ENCODE measurements around the gene SALL3. TPM values are rescaled to one million over a fixed set of nuclear protein-coding genes. Genes with fewer than 3 reads are reported as not detected.

Gene SALL3
- total and polyA plus RNA-seq, 2 of the 8 experiments (the other 6 are each of a cell fraction or from before 2014, with no cell fraction given) = 10.5 to 46.4 TPM

DNA sequence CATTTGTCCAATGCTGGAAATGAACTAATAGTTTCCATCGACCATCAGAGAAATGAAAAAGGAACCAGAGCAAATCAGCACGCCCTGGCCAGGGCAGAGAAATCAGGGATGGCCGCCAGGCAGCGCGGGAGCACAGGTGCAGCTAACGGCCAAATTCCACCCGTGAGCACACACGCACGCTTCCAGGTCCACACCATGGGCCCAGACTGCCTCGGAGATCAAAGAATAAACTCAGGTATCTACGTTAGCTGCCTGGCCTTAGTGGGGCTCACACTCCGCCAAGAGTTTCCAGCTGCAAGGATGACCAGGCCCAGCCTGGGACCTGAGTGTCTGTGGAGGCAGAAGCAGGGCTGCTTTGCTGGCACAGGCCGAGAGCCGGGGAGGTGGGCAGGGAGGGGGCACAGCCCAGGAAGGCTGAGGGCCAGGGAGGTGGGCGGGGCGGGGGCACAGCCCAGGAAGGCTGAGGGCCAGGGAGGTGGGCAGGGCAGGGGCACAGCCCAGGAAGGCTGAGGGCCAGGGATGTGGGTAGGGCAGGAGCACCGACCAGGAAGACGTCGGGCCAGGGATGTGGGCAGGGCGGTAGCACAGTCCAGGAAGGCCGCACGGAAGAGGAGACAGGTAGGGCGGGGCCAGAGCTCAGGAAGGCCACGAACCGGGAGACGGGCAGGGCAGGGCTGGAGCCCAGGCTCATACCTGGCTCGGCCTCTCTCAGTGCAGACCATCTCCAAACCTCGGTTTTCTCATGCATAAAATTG, 43.2 kb upstream of the SALL3 start:
- Histone ChIP-seq H3K23me2 (ENCODE audit: low read depth, low read length) (no peaks in the 10 kb centered on the region), H3K36me3 (ENCODE audit: control insufficient read depth in 2 of 4, insufficient read depth in 4 of 4, low read length in 3 of 4) (no peaks in the 10 kb centered on the region), H3K14ac (ENCODE audit: insufficient read length) (no peak overlapping the region), H4K5ac (ENCODE audit: insufficient read length, low read depth, low read length) (no peak overlapping the region), H3K23ac (ENCODE audit: insufficient read length) (no peak overlapping the region), H3K18ac (ENCODE audit: extremely low read depth, low read length) (no peak overlapping the region), H3K79me1 (ENCODE audit: low read depth, low read length) (no peaks in the 10 kb centered on the region), H2BK120ac (replicated peaks; ENCODE audit: low read depth, low read length) (no peak overlapping the region), H3K4me2 (ENCODE audit: insufficient read depth in 1 of 2, low read depth in 2 of 2, low read length in 2 of 2) (no peak overlapping the region), H3K4ac (replicated peaks; ENCODE audit: insufficient read length, low read depth, low read length) (no peak overlapping the region), H4K91ac (replicated peaks; ENCODE audit: insufficient read length, low read length) (no peak overlapping the region), H4K20me1 (replicated peaks in 1 of 2; ENCODE audit: control insufficient read depth in 1 of 2, insufficient read depth in 2 of 2, low read length in 2 of 2) (no peaks in the 10 kb centered on the region), H3K56ac (replicated peaks; ENCODE audit: insufficient read length, low read depth, low read length) (no peak overlapping the region), H2BK5ac (ENCODE audit: low read depth, low read length) (no peak overlapping the region), H3K4me1 (replicated peaks in 1 of 4; ENCODE audit: control insufficient read depth in 3 of 4, insufficient read depth in 4 of 4, low read length in 3 of 4) (peaks cover 0 to 2% (median 0%) of the 10 kb centered on the region in 4 experiments; a peak in 2 of 7 replicates), H3K27me3 (replicated peaks in 1 of 4; ENCODE audit: control insufficient read depth in 3 of 4, extremely low read depth in 1 of 4, insufficient read depth in 3 of 4, low read length in 3 of 4) (no peaks in the 10 kb centered on the region), H3K27ac (ENCODE audit: low read depth, low read length) (no peak overlapping the region), H2BK15ac (ENCODE audit: low read length) (no peak overlapping the region), H2AFZ (ENCODE audit: low read length) (no peak overlapping the region), H3K4me3 (ENCODE audit: extremely low read depth in 1 of 4, insufficient read depth in 2 of 4, low read depth in 3 of 4, low read length in 4 of 4) (no peak overlapping the region), H2BK20ac (ENCODE audit: low read length) (no peak overlapping the region), H4K8ac (ENCODE audit: extremely low read depth, insufficient read depth, low read length) (no peak overlapping the region), H3K9me3 (ENCODE audit: insufficient read depth in 2 of 2, low read depth in 1 of 2, low read length in 1 of 2) (no peaks in the 10 kb centered on the region), H3K9ac (replicated peaks in 1 of 4; ENCODE audit: extremely low read depth in 1 of 4, low read depth in 3 of 4, low read length in 3 of 4) (no peak overlapping the region), H2BK12ac (ENCODE audit: low read depth, low read length) (no peak overlapping the region), H3K79me2 (ENCODE audit: control insufficient read depth in 1 of 2, insufficient read depth in 2 of 2, low read length in 2 of 2) (no peaks in the 10 kb centered on the region), H2AK5ac (ENCODE audit: low read depth, low read length) (no peak overlapping the region)
- POLR2A ChIA-PET (ENCODE audit: partially characterized antibody) = no interaction called here
- TF ChIP-seq SUZ12 (IDR thresholded peaks at IDR 0.05; ENCODE audit: low read length) = no peak
- TF ChIP-seq EP300 (IDR thresholded peaks at IDR 0.05; ENCODE audit: borderline replicate concordance in 1 of 2, low read depth in 2 of 2, low read length in 2 of 2) = peak in 1 of 2 experiments; percentile 44; a peak in 1 of 3 replicates
- CTCF ChIA-PET (ENCODE audit: partially characterized antibody) = interaction anchor here (1.0 to 1.5 kb wide), 4 partner anchors 36 to 61 kb away, joined by 3 to 6 read pairs (median 4); no protein-coding TSS in a partner anchor
- FAIRE-seq (no peak), DNase-seq (ENCODE audit: low read depth in 1 of 2, low spot score in 2 of 2) (no peak)
- 92% methylated on average over 24 of the region's 28 CpGs; no CpG with 5 or more reads in 1 of the 2 experiments for WGBS, 2 experiments (ENCODE audit: extremely low coverage in 1 of 2, insufficient coverage in 1 of 2, insufficient read length in 1 of 2, insufficient replicate concordance in 2 of 2, low coverage in 1 of 2, low lambda C conversion rate in 2 of 2, missing lambda C conversion rate in 1 of 2)

Data from H1 (cell line).